GM23338 (cell line): Measurements from ENCODE around the gene DAPK1. TPM values are rescaled to one million over a fixed set of nuclear protein-coding genes. Genes with fewer than 3 reads are reported as not detected.

Experiments
- ATAC-seq: fragments of 200-7000 bp; cut with Tn5 transposase; 3 replicates; pipeline ENCODE4 v1.9.1; 2020
- DNase-seq: peaks from one replicate; pipeline ENCODE4 v3.0.0-alpha.2; 2015; ENCODE audit warnings: low spot score
- H2AFZ ChIP-seq: fragments of 200-600 bp; sonication (generic); 2 replicates; pipeline ENCODE4 v1.8.0; 2016; ENCODE audit warnings: antibody characterized with exemption, mild to moderate bottlenecking, moderate library complexity
- H3F3A ChIP-seq: fragments of 200-600 bp; sonication (generic); replicated peaks from 2 replicates; pipeline ENCODE4 v1.8.0; 2017; ENCODE audit warnings: antibody characterized with exemption, mixed run types, low read depth
- H3K27ac ChIP-seq: fragments of 200-600 bp; sonication (generic); 2 replicates; pipeline ENCODE4 v1.6.1; 2016; ENCODE audit warnings: low read depth
- H3K27me3 ChIP-seq: fragments of 200-600 bp; sonication (generic); 2 replicates; pipeline ENCODE4 v1.8.0; 2016; ENCODE audit warnings: mild to moderate bottlenecking, mixed run types, moderate library complexity; ENCODE audit not compliant: insufficient read depth
- H3K36me3 ChIP-seq: fragments of 200-600 bp; sonication (generic); 2 replicates; pipeline ENCODE4 v1.8.0; 2016; ENCODE audit warnings: mild to moderate bottlenecking; ENCODE audit not compliant: insufficient read depth
- H3K4me1 ChIP-seq: fragments of 200-600 bp; sonication (generic); 2 replicates; pipeline ENCODE4 v1.8.0; 2016; ENCODE audit warnings: mild to moderate bottlenecking, moderate library complexity; ENCODE audit not compliant: insufficient read depth
- H3K4me2 ChIP-seq: fragments of 200-600 bp; sonication (generic); 2 replicates; pipeline ENCODE4 v1.7.1; 2017; ENCODE audit warnings: mixed run types
- H3K4me3 ChIP-seq: fragments of 200-600 bp; sonication (generic); 2 replicates; pipeline ENCODE4 v1.6.1; 2016; ENCODE audit warnings: mixed run types
- H3K79me2 ChIP-seq: fragments of 200-600 bp; sonication (generic); replicated peaks from 2 replicates; pipeline ENCODE4 v1.8.0; 2017; ENCODE audit warnings: mild to moderate bottlenecking; ENCODE audit not compliant: insufficient read depth
- H3K9me2 ChIP-seq: fragments of 200-600 bp; sonication (generic); 2 replicates; pipeline ENCODE4 v1.8.0; 2017; ENCODE audit not compliant: insufficient read depth
- H4K20me1 ChIP-seq: fragments of 200-600 bp; sonication (generic); replicated peaks from 2 replicates; pipeline ENCODE4 v1.8.0; 2017; ENCODE audit warnings: mild to moderate bottlenecking; ENCODE audit not compliant: insufficient read depth
- H3K27ac Mint-ChIP-seq: 2 replicates; pipeline ENCODE4 v1.8.0; 2020; ENCODE audit warnings: inconsistent platforms, mild to moderate bottlenecking, moderate library complexity, mixed read lengths
- H3K27me3 Mint-ChIP-seq: 3 replicates; pipeline ENCODE4 v1.8.0; 2022; ENCODE audit warnings: low read depth, mild to moderate bottlenecking, moderate library complexity, mixed read lengths, inconsistent platforms; ENCODE audit not compliant: insufficient read depth, poor library complexity
- H3K36me3 Mint-ChIP-seq: 3 replicates; pipeline ENCODE4 v1.8.0; 2021; ENCODE audit warnings: low read depth, mild to moderate bottlenecking, inconsistent platforms, moderate library complexity, mixed read lengths
- H3K4me1 Mint-ChIP-seq: 3 replicates; pipeline ENCODE4 v1.8.0; 2020; ENCODE audit warnings: mild to moderate bottlenecking, inconsistent platforms, mixed read lengths
- H3K4me3 Mint-ChIP-seq: 3 replicates; pipeline ENCODE4 v1.8.0; 2021; ENCODE audit warnings: moderate library complexity, mild to moderate bottlenecking, inconsistent platforms, mixed read lengths
- H3K9me3 Mint-ChIP-seq: 3 replicates; pipeline ENCODE4 v1.8.0; 2020; ENCODE audit warnings: moderate library complexity, mild to moderate bottlenecking, inconsistent platforms, mixed read lengths
- ETS1 ChIP-seq: IDR thresholded peaks from 2 replicates; pipeline ENCODE4 v1.6.1; 2016; ENCODE audit warnings: antibody characterized with exemption
- EZH2 ChIP-seq: fragments of 200-600 bp; sonication (generic); IDR thresholded peaks from one replicate; pipeline ENCODE4 v1.8.0; 2017; ENCODE audit warnings: antibody characterized with exemption, mild to moderate bottlenecking, low read depth; ENCODE audit not compliant: unreplicated experiment
- JUNB ChIP-seq: IDR thresholded peaks from one replicate; pipeline ENCODE4 v1.6.1; 2016; ENCODE audit warnings: antibody characterized with exemption; ENCODE audit not compliant: unreplicated experiment
- NANOG ChIP-seq: IDR thresholded peaks from 2 replicates; pipeline ENCODE4 v1.6.1; 2016; ENCODE audit warnings: antibody characterized with exemption, borderline replicate concordance
- POLR2AphosphoS5 ChIP-seq: IDR thresholded peaks from 2 replicates; pipeline ENCODE4 v1.6.1; 2016; ENCODE audit warnings: antibody characterized with exemption, low read depth
- REST ChIP-seq: IDR thresholded peaks from one replicate; pipeline ENCODE4 v1.6.1; 2018; ENCODE audit warnings: antibody characterized with exemption; ENCODE audit not compliant: unreplicated experiment
- STAT1 ChIP-seq: IDR thresholded peaks from one replicate; pipeline ENCODE4 v1.6.1; 2016; ENCODE audit warnings: antibody characterized with exemption; ENCODE audit not compliant: unreplicated experiment
- ZNF114 ChIP-seq: fragments of 250-450 bp; sonication (Bioruptor Pico); IDR thresholded peaks from 2 replicates; pipeline ENCODE4 v1.5.0; 2020; ENCODE audit warnings: mild to moderate bottlenecking, moderate library complexity
- polyA plus RNA-seq: library from polyadenylated mRNA; unstranded; fragments of >200 nt; fragmentation: Nextera tagmentation; extraction: Ambion mirVana; gene quantifications from 2 replicates; pipeline ENCODE4 v1.2.1, GENCODE V29; 2016
- total RNA-seq: library from RNA; depleted of rRNA; stranded (reverse); fragments of >200 nt; shearing (Covaris generic); gene quantifications from 2 replicates; pipeline ENCODE4 v1.2.3, GENCODE V29; 2014
- TF ChIP-seq, protein P1 (sequence below), 2 experiments: fragments of 200-600 bp in 1 of 2; sonication (generic) in 1 of 2; conservative IDR thresholded peaks; 2 replicates each; pipeline versions ENCODE4 v1.5.1 to v1.6.1; 2016 to 2017; ENCODE audit warnings: antibody characterized with exemption in 2 of 2, low read depth in 2 of 2, mild to moderate bottlenecking in 2 of 2, moderate library complexity in 1 of 2

The DAPK1 gene
- total and polyA plus RNA-seq, 2 experiments from 2014 or later, result 37.0 to 134 TPM

DNA sequence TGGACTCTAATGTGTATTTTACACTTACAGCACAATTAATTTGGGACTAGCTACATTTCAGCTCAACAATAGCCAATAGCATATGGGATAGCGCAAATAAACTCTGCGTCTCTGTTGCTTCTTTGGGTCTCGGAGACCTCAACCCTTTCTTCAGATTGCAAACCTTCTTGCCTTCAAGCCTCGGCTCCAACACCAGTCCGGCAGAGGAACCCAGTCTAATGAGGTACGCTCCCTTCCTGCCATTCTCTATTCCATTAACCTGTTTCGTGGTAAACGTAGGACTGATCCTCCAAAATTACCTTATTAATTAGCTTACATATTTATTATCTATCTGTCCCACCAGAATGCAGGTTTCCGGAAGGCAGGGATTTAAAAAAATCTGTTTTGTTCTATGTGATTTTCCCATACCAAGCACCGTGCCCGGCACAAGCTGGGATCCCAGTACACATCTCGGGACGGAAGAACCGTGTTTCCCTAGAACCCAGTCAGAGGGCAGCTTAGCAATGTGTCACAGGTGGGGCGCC lies 525 bp upstream of the DAPK1 start:
- H3K27ac ChIP-seq, result no peak overlapping the region
- H3K4me2 ChIP-seq, result peak overlapping the region; percentile 91
- peaks cover 12% of the 10 kb centered on the region; the same call in 1 of the 2 replicates for H3K27me3 ChIP-seq
- Mint-ChIP-seq H3K36me3 (peaks cover 27% of the 10 kb centered on the region), H3K9me3 (no peaks in the 10 kb centered on the region; the same call in 2 of the 3 replicates), H3K4me3 (peak overlapping the region; percentile 96), H3K27me3 (peaks cover 6% of the 10 kb centered on the region), H3K4me1 (peaks cover 31% of the 10 kb centered on the region), H3K27ac (no peak overlapping the region)
- peaks cover 9% of the 10 kb centered on the region; the same call in 1 of the 2 replicates for H4K20me1 ChIP-seq
- 0 out of 2 replicates have a peak, but pooled peaks cover 3% of the 10 kb centered on the region for H3F3A ChIP-seq
- peaks cover 24% of the 10 kb centered on the region for H3K4me1 ChIP-seq
- DNase-seq, result peak; percentile 64
- TF ChIP-seq REST (no peak), EZH2 (no peak), STAT1 (no peak), NANOG (no peak), JUNB (no peak), ETS1 (no peak)
- ATAC-seq, result peak; percentile 8
- H2AFZ ChIP-seq, result peak overlapping the region; percentile 93
- peaks cover 56% of the 10 kb centered on the region for H3K79me2 ChIP-seq
- H3K36me3 ChIP-seq, result no peaks in the 10 kb centered on the region
- peak overlapping the region; percentile 91 for H3K4me3 ChIP-seq
- H3K9me2 ChIP-seq, result 0 out of 2 replicates have a peak, but pooled peaks cover 2% of the 10 kb centered on the region

DNA sequence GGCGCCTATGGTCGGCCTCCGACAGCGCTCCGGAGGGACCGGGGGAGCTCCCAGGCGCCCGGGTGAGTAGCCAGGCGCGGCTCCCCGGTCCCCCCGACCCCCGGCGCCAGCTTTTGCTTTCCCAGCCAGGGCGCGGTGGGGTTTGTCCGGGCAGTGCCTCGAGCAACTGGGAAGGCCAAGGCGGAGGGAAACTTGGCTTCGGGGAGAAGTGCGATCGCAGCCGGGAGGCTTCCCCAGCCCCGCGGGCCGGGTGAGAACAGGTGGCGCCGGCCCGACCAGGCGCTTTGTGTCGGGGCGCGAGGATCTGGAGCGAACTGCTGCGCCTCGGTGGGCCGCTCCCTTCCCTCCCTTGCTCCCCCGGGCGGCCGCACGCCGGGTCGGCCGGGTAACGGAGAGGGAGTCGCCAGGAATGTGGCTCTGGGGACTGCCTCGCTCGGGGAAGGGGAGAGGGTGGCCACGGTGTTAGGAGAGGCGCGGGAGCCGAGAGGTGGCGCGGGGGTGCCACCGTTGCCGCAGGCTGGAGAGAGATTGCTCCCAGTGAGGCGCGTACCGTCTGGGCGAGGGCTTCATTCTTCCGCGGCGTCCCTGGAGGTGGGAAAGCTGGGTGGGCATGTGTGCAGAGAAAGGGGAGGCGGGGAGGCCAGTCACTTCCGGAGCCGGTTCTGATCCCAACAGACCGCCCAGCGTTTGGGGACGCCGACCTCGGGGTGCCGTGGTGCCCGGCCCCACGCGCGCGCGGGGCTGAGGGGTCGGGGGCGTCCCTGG lies 561 bp downstream of the DAPK1 start:
- Histone ChIP-seq H4K20me1 (peaks cover 16% of the 10 kb centered on the region), H3F3A (0 out of 2 replicates have a peak, but pooled peaks cover 3% of the 10 kb centered on the region), H3K9me2 (no peaks in the 10 kb centered on the region), H3K79me2 (peaks cover 67% of the 10 kb centered on the region), H3K27me3 (peaks cover 12% of the 10 kb centered on the region; the same call in 1 of the 2 replicates), H2AFZ (peak overlapping the region; percentile 40; the same call in 1 of the 2 replicates), H3K36me3 (no peaks in the 10 kb centered on the region), H3K4me1 (peaks cover 24% of the 10 kb centered on the region), H3K4me2 (peak overlapping the region; percentile 91), H3K27ac (peak overlapping the region; percentile 57; the same call in 1 of the 2 replicates), H3K4me3 (peak overlapping the region; percentile 91)
- Mint-ChIP-seq H3K27me3 (peaks cover 3% of the 10 kb centered on the region), H3K9me3 (no peaks in the 10 kb centered on the region; the same call in 2 of the 3 replicates), H3K27ac (peak overlapping the region; percentile 87), H3K4me3 (peak overlapping the region; percentile 96), H3K36me3 (peaks cover 27% of the 10 kb centered on the region), H3K4me1 (peaks cover 36% of the 10 kb centered on the region)
- ATAC-seq, result peak; percentile 71
- peak; percentile 79 for DNase-seq
- TF ChIP-seq ETS1 (no peak), JUNB (no peak), POLR2AphosphoS5 (peak; percentile 11; the same call in 1 of the 2 replicates), EZH2 (no peak), ZNF114 (no peak), REST (no peak), NANOG (no peak)
- TF ChIP-seq, protein P1, sequence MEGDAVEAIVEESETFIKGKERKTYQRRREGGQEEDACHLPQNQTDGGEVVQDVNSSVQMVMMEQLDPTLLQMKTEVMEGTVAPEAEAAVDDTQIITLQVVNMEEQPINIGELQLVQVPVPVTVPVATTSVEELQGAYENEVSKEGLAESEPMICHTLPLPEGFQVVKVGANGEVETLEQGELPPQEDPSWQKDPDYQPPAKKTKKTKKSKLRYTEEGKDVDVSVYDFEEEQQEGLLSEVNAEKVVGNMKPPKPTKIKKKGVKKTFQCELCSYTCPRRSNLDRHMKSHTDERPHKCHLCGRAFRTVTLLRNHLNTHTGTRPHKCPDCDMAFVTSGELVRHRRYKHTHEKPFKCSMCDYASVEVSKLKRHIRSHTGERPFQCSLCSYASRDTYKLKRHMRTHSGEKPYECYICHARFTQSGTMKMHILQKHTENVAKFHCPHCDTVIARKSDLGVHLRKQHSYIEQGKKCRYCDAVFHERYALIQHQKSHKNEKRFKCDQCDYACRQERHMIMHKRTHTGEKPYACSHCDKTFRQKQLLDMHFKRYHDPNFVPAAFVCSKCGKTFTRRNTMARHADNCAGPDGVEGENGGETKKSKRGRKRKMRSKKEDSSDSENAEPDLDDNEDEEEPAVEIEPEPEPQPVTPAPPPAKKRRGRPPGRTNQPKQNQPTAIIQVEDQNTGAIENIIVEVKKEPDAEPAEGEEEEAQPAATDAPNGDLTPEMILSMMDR (conservative IDR thresholded peaks at IDR 0.05; ENCODE audit: low read depth in 2 of 2), result peak; percentile 19 to 26; a peak in 2 of 4 replicates
